Vagina (tissue), 2 donors: ENCODE results near the gene TLNRD1.

ENCODE experiments used
- POLR2A ChIP-seq, 2 donors: fragments of 450-650 bp; IDR thresholded peaks; one replicate each; pipeline ENCODE4 v1.6.1; 2017; ENCODE audit warnings: antibody characterized with exemption in 2 of 2, mild to moderate bottlenecking in 2 of 2, moderate library complexity in 2 of 2
- POLR2AphosphoS5 ChIP-seq, 2 donors: sonication (generic); formaldehyde crosslinking; IDR thresholded peaks; one replicate each; pipeline ENCODE4 v1.9.0; 2017; ENCODE audit warnings: antibody characterized with exemption in 2 of 2, mild to moderate bottlenecking in 2 of 2, low read depth in 1 of 2; ENCODE audit not compliant: insufficient read depth in 1 of 2
- TF ChIP-seq, protein P1 (sequence below), 3 experiments: fragments of 450-650 bp in 2 of 3; fragments of 200-600 bp in 1 of 3; sonication (generic) in 1 of 3; IDR thresholded peaks; one replicate each; pipeline ENCODE4 v1.5.1; 2017 to 2019; ENCODE audit warnings: antibody characterized with exemption in 3 of 3, mild to moderate bottlenecking in 2 of 3, moderate library complexity in 2 of 3

DNA sequence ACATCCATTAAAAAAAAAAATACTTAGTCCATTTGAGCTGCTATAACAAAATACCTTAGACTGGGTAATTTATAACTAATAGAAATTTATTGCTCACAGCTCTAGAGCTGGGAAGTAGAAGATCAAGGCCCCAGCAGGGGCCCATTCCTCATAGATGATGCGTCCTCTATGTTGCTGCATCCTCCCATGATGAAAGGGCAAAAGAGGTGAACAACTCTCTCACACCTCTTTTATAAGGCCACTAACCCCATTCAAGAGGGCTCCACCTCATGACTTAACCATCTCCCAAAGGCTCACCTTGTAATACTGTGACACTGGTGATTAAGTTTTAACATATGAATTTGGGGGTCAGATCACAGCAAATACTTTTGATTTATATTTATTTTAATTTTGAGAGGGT, 3.0 kb upstream of the TLNRD1 start:
- TF ChIP-seq, protein P1, sequence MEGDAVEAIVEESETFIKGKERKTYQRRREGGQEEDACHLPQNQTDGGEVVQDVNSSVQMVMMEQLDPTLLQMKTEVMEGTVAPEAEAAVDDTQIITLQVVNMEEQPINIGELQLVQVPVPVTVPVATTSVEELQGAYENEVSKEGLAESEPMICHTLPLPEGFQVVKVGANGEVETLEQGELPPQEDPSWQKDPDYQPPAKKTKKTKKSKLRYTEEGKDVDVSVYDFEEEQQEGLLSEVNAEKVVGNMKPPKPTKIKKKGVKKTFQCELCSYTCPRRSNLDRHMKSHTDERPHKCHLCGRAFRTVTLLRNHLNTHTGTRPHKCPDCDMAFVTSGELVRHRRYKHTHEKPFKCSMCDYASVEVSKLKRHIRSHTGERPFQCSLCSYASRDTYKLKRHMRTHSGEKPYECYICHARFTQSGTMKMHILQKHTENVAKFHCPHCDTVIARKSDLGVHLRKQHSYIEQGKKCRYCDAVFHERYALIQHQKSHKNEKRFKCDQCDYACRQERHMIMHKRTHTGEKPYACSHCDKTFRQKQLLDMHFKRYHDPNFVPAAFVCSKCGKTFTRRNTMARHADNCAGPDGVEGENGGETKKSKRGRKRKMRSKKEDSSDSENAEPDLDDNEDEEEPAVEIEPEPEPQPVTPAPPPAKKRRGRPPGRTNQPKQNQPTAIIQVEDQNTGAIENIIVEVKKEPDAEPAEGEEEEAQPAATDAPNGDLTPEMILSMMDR (IDR thresholded peaks at IDR 0.05) = no peak
- TF ChIP-seq POLR2A (IDR thresholded peaks at IDR 0.05) (no peak), POLR2AphosphoS5 (IDR thresholded peaks at IDR 0.05; ENCODE audit: insufficient read depth in 1 of 2, low read depth in 1 of 2) (no peak)
